NCI-H2107 (cell line): Measurements from ENCODE around the gene ZNF80.

Experiments used
- DNase-seq: peaks from one replicate; lab custom pipeline; 2025; lab: John Stamatoyannopoulos, UW

The ZNF80 gene

DNA sequence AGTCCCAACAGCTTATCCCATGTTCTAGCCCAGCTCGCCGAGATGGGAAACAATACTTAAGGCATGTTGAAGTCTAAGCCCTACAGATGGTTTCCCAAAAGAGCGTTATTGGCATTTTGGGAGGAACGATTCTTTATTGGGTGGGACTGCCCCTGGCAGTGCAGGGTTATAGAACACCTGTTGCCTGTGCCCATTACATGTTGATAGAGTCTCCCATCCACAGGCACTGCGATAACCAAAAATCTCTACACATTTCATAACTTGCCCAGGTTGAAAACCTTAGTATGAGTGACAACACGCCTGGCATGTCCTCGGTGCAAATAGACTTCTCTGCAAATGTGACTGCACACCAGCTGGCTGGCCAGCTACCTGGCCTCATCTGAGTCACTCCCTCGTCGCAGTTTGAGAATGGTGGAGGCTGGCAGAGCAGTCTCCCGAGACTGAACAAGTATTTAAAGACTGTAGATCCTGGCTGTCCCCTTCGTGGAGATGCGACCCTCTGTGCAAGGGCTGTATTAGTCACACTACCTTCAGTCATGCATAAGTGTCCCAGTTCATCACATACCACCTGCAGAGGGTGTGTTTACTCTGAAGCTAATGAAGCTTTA lies 18.7 kb downstream of the ZNF80 start:
- no peak for DNase-seq

DNA sequence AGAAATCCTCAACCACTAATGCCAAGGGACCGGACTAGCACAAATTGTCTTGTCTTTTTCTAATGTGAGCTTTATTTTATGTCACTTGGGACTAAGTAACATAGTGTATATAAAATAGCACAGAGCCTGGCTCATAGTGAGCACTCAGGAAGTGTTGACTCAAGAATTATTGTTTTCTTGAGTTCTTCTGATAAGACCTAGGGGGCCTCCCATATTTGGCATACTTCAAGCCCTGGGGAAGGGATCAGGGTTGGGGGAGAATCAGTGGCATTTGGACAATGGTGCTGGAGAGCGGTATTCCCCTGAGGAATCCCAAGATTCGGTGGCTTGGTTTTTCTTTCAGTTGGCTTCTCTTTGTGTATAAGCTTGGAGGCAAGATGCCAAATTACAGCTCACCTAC lies 19.4 kb downstream of the ZNF80 start:
- DNase-seq = no peak

DNA sequence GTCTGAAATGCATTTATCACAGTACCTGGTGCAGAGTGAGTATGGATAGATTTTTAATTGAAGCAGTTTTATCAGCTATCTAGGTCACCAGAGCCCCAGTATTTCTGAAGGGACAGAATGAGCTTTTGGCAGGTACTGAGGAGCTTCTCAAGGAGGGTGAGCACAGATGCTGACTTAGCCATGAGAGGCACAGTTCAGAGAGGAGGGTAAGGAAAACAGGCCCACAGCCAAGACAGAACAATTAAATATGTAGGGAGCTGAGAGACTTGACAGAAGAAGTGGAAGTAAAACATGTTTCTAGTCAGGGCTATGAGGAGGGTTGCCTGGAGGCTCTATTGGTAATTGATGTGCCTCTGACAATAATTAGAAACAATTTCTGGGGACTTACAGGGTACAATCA lies 20.1 kb downstream of the ZNF80 start:
- DNase-seq = no peak

DNA sequence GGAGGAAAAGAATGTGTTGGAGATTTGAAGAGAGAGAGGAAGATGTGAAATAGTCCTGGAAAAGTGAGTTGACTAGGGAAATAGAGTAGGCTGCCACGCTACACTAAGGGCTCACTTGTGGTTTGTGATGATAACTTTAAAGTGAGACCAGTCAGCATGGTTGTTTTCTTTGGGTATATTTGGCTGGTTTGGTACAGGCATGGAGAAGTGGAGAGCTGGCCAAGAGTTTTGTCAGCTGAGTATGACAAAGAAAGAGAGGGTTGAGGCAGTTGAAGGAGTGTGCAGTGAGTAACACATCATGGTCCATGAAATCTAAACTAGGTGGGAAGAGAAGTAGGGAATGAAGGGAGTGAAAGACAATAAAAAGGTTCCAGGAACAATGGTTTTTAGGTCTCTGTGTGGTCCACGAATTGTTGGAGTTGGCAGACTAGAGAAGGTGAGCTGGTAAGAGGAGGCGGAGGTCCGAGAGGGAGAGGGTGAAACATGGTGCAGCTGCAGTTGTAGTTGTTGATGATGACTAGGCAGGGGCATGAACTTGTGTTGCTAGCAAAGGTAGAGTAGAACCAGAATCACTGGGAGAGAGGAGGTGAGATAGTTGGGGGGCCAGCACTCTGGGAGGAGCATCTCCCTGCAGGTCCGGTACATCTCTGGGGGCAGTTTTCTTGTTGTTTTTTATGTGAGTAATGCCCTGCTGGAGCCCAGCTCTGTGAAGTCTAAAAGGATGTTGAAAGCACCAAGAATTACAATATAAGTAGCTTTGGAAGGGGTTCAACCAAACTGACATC lies 21.0 kb downstream of the ZNF80 start:
- DNase-seq = no peak

DNA sequence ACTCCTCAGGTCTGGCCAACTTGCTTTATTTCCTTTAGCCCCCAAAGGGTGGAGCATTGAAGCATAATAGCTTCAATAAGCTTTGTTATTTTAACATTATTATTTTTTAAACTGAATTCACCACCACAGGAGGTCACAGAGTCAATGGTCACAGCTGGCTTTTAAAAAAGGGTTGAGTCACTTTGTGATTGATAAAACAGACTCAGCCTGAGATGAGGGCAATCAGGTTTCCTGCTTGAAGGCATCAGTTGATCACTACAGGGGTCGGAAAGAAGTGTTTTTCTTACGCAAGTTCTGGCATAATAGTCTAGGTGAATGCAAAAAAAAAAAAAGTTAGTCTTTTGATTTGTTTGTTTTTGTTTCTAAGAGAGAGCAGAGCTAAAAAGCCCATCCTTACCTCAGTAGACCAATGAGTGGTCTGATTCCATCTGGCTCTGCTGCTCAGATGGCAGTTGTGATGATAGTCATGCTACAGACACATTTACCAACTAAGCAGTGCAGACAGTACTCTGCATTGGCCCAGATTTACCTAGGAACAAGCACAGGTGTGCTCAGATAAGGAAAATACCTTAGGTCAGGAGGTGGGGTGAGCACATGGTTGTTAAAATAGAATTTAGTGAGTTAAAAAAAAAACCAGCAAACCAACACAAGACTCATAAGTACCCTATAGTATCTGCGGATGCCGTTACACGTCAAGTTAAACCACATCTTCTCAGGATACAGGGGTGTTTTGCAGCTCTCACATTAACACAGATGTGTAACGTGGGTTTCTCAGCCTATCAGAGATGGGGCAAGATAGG lies 22.6 kb downstream of the ZNF80 start:
- no peak for DNase-seq

DNA sequence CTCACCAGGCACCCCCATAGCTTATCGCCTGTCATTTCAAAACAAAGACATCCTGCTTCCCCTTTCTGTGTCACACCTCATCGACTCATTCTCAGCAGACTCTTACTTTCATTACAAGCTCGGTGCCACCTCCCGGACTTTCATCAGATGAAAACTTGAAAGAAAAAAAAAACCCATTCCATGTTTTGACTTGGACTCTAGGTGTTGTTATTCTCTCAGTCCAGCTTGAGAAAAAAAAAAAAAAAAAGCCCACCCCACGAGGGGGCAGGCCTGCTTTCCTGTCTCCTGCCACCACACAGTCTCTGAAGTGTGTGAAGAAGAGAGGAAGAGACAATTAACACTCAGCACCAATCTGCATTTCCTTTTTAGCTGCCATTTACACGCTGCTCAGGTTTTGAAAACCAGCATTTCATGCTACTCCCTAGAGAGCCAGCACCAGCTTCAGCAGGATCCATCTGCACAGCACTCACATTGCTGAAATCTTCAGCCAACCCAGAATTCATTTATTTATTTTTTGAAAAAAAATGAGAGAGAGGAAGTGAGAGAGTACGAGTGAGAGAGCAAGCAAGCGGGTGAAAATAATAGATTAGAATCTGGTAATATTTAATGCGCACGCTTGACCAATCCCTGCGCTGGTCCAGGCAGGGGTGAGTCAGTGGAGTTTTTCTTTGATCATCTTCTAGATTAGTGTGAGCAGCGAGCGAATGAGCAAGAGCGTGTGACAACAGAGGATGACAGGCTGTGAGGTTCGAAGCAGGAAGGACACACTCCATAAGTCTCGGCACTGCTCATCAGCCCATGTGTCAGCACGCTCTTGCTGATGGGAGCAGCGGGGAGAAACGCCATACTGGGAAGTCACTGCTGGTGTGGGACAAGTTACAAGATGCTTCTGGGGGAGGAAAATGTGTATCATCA lies 23.5 kb downstream of the ZNF80 start:
- no peak for DNase-seq

DNA sequence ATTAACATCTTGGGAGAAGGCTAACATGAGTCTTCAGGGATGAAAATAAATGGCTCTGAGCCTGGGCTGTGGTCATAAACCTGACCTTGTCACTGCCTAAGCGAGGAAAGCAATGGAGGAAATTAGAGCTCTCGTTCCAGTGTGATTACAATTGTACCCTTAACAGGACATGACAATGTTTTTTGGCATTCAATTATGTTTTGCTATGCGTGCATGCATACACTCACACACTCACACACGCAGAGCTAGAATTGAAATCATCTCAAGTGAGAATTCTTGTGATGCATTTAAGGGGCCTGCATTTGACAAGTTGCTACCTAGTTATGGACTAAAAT lies 24.1 kb downstream of the ZNF80 start:
- no peak for DNase-seq

DNA sequence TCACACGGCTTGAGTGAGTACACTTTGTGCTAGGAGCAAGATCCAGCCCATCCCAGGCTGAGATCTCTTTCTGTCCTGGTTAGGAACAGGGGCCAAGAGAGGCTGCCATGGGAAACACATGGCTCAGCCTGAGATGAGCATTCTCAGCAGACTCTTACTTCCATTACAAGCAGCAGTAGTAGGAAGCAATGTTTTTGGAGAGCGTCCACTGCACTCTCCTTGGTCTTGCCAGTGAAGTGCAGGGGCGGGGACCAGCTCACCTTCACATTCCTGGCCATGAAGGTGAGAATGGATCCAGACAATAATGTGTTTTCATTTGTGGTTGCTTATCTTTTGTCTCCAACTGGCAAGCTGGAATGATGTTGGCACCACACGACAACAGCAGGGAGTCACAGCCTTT lies 24.7 kb downstream of the ZNF80 start:
- no peak for DNase-seq

DNA sequence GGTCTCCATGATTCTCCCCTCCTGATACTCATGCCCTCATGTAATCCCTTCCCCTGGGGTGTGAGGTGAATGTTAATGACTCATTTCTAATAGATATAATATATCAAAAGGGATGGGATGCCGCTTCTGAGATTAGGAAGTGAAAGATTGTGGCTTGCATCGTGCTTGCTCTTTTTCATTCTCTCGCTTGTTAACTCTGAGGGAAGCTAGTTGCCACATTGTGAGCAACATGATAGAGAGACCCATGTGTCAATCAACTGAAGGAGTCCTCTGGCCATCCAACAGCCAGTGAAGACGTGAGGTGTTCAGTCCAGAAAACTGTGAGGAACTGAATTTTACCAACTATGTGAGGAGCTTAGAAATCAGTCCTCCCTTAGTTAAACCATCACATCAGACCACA lies 29.6 kb downstream of the ZNF80 start:
- DNase-seq = no peak

DNA sequence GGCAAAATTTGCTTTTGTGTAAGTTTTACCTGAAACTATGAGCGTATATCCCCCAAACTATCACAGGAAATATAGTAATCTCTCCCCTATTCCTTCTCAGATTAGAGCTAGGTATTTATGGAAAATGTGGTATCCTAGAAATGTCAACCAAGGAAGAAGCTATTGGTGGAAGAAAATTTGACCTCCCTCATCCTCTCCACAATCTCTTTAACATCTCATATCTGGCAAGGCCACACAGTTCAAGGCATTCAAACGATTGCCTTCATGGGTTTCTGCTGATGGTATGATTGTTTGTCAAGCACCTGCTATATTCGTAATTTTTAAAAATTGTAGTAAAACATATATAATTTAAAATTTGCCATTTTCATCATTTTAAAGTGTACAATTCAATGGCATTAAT lies 31.0 kb downstream of the ZNF80 start:
- DNase-seq = no peak

DNA sequence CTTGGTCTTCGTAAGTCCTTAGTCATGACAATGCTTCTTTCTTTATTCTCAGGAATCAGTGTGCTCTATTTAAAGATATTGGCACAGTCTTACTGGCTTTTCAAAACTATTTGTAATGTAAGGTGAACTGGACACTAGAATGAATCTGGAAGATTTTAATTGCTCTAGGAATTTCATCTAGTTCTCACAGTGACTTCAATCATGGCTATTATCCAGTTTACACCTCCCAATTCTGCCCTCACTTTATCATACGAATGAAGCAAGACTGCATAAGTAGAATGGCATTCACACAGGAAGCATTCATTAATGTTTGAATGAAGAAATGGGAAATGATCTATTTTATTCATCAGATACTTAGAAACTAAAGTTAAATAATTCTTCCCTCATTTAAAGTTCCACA lies 31.8 kb downstream of the ZNF80 start:
- no peak for DNase-seq

DNA sequence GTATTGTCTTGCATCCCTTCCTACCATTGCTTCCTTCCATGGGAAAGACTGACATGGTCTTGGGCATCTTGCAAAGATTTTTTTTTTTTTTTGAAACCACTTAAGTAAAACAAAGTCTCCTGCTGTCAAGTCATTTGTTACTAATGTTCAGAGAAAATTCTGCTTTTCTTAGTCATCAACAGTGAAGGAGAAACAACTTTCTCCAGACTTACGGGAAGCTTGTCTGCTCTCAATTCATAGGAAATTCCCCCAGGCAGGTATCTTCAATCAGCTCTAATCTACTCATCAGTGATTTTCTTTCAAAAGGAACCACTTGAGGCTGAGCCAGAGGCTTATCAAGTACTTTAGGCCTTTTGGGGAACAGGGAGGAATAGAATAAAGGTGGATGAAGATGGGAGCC lies 42.6 kb downstream of the ZNF80 start:
- no peak for DNase-seq

DNA sequence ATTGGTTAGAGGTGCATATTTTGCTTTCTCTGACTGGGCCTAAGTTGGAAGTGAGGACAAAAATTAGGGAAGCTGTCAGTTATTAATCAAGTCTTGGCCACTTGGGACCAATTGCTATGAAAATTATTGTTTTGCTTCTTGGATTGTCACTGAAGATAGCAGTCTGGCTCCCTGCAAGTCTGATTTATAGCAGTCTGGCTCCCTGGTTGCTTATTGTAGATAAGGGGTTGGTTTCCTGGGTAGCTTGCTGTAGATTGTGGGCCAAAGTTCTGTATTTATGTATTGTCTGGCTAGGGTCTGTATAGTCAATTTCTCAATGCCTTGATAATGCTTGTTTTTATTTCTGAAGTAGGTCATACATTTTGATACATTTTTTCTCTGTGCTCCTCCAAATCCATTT lies 45.2 kb downstream of the ZNF80 start:
- no peak for DNase-seq

DNA sequence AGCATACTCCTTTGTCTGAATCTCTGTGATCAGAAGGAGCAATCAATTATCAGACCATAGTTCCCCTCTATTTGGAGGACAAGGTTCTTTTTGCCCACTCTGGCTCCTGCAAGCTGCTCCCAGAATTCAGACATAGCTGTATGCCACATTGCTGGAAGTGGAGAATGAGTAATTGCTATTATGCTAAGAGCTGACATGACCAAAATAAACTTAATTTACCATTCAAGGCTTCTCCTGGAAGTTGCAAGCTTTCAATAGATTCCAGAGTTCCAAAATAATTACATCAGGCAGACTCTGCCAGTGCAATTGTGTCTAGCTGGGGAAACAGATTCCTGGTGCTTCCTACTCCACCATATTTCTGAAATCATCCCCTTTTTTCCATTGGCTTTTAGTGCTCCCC lies 50.9 kb downstream of the ZNF80 start:
- no peak for DNase-seq
